Liver (tissue), 9 donors: Measurements from ENCODE around the gene SCG3. TPM values are rescaled to one million over a fixed set of nuclear protein-coding genes. Genes with fewer than 3 reads are reported as not detected.
A peak's percentile ranks its signal among the peaks of the same experiment; 100 is the strongest.

Experiments used
- DNase-seq: peaks from one replicate; pipeline ENCODE4 v3.0.0-alpha.2; 2017; ENCODE audit warnings: low spot score
- H3K27ac ChIP-seq, 2 donors: one replicate each; pipeline ENCODE4 v1.7.0; 2013; ENCODE audit warnings: inconsistent platforms in 2 of 2, low read length in 2 of 2, control low read depth in 1 of 2, low read depth in 1 of 2, mild to moderate bottlenecking in 1 of 2
- H3K27me3 ChIP-seq, 4 donors: one replicate each; pipeline versions ENCODE4 v1.6.1 to v1.7.0; 2013; ENCODE audit warnings: low read length in 3 of 4, inconsistent platforms in 1 of 4, mild to moderate bottlenecking in 1 of 4, moderate library complexity in 1 of 4; ENCODE audit not compliant: control insufficient read depth in 4 of 4, insufficient read depth in 4 of 4
- H3K36me3 ChIP-seq, 4 donors: one replicate each; pipeline versions ENCODE4 v1.6.1 to v1.7.0; 2013; ENCODE audit warnings: low read length in 3 of 4, mild to moderate bottlenecking in 3 of 4, low read depth in 1 of 4, moderate library complexity in 1 of 4; ENCODE audit not compliant: control insufficient read depth in 4 of 4, insufficient read depth in 3 of 4
- H3K4me1 ChIP-seq, 4 donors: one replicate each; pipeline versions ENCODE4 v1.6.1 to v1.7.0; 2013; ENCODE audit warnings: low read length in 3 of 4, mild to moderate bottlenecking in 3 of 4, moderate library complexity in 1 of 4; ENCODE audit not compliant: control insufficient read depth in 4 of 4, insufficient read depth in 4 of 4
- H3K4me3 ChIP-seq, 3 donors: one replicate each; pipeline versions ENCODE4 v1.6.1 to v1.7.0; 2013; ENCODE audit warnings: low read length in 3 of 3, control low read depth in 1 of 3, low read depth in 1 of 3, mild to moderate bottlenecking in 1 of 3
- H3K9ac ChIP-seq, 2 donors: one replicate each; pipeline ENCODE4 v1.7.0; 2013; ENCODE audit warnings: low read length in 2 of 2, mild to moderate bottlenecking in 2 of 2, moderate library complexity in 2 of 2, control low read depth in 1 of 2, low read depth in 1 of 2
- H3K9me3 ChIP-seq, 4 donors: one replicate each; pipeline versions ENCODE4 v1.6.1 to v1.7.0; 2013; ENCODE audit warnings: low read length in 3 of 4; ENCODE audit not compliant: control insufficient read depth in 4 of 4
- EGR1 ChIP-seq, 2 donors: IDR thresholded peaks; 2 replicates each; pipeline ENCODE4 v1.6.1; 2016 to 2018; ENCODE audit warnings: antibody characterized with exemption in 2 of 2, low read depth in 2 of 2
- FOXA1 ChIP-seq: IDR thresholded peaks from 2 replicates; pipeline ENCODE4 v1.6.1; 2016; ENCODE audit warnings: antibody characterized with exemption
- FOXA2 ChIP-seq: IDR thresholded peaks from 2 replicates; pipeline ENCODE4 v1.6.1; 2016; ENCODE audit warnings: antibody characterized with exemption
- GABPA ChIP-seq, 2 donors: IDR thresholded peaks in 1 of 2; conservative IDR thresholded peaks in 1 of 2; 2 replicates each; pipeline ENCODE4 v1.6.1; 2016; ENCODE audit warnings: antibody characterized with exemption in 2 of 2, mild to moderate bottlenecking in 1 of 2, moderate library complexity in 1 of 2
- HNF4G ChIP-seq: IDR thresholded peaks from 2 replicates; pipeline ENCODE4 v1.6.1; 2016; ENCODE audit warnings: antibody characterized with exemption
- RAD21 ChIP-seq, 2 donors: IDR thresholded peaks; 2 replicates each; pipeline ENCODE4 v1.6.1; 2016; ENCODE audit warnings: antibody characterized with exemption in 2 of 2, mild to moderate bottlenecking in 2 of 2
- RXRA ChIP-seq, 2 donors: IDR thresholded peaks; 2 replicates each; pipeline ENCODE4 v1.6.1; 2017 to 2018; ENCODE audit warnings: antibody characterized with exemption in 2 of 2, mild to moderate bottlenecking in 1 of 2
- YY1 ChIP-seq: IDR thresholded peaks from 2 replicates; pipeline ENCODE4 v1.6.1; 2016; ENCODE audit warnings: antibody characterized with exemption, mild to moderate bottlenecking
- ZBTB33 ChIP-seq: IDR thresholded peaks from 2 replicates; pipeline ENCODE4 v1.6.1; 2016; ENCODE audit warnings: antibody characterized with exemption
- WGBS: extraction: QIAGEN DNeasy Blood & Tissue Kit; methylation state at CpG from one replicate; pipeline ENCODE4 v1.1.7; 2013; 5-methylcytosine and 5-hydroxymethylcytosine counted together
- polyA plus RNA-seq, 2 donors: library from polyadenylated mRNA; stranded (reverse) in 1 of 2; unstranded in 1 of 2; fragments of 200-250 nt in 1 of 2; fragments of >200 nt in 1 of 2; fragmentation: Nextera tagmentation in 1 of 2; extraction: Ambion mirVana in 1 of 2; gene quantifications; one replicate each; pipeline versions ENCODE4 v1.2.1 to v1.2.3, GENCODE V29; 2013 to 2015
- total RNA-seq, 2 donors: library from RNA; depleted of rRNA; stranded (reverse); fragments of >200 nt; gene quantifications; one replicate each; pipeline ENCODE4 v1.2.3, GENCODE V29; 2014
- TF ChIP-seq, protein P1 (sequence below): IDR thresholded peaks from 2 replicates; pipeline ENCODE4 v1.6.1; 2016; ENCODE audit warnings: antibody characterized with exemption, mild to moderate bottlenecking
- TF ChIP-seq, protein P2 (sequence below): IDR thresholded peaks from 2 replicates; pipeline ENCODE4 v1.6.1; 2016; ENCODE audit warnings: antibody characterized with exemption
- donor health status: healthy.
- donor health status: healthy.
- donor health status: healthy.
- donor health status: healthy.
- donor health status: healthy.

The SCG3 gene
- total and polyA plus RNA-seq, 4 donors, result under 0.01 to 0.05 (median 0.01) TPM; not detected in 1

DNA sequence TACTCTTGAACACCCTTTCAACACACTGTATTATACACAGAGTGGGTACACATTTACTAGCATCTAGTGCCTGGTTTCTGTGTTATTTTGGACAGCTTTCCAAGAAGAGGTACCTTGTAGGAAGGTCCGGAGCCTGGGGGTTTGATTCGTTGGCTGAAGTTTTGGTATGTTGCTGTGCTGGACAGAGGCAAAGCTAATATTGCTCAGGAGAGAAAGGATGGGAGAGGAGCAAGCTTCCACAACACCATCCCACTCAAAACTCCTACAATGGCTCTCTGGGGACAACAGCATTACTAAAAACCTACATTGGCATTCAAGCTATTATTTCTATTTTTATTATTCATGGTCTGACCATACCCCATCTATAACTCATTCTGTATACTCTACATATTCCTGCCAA lies 57.2 kb downstream of the SCG3 start:
- no peaks in the 10 kb centered on the region for H3K9me3 ChIP-seq
- no peaks in the 10 kb centered on the region for H3K36me3 ChIP-seq
- peak overlapping the region; percentile 86 to 89 for H3K27ac ChIP-seq
- no peak for TF ChIP-seq GABPA (IDR thresholded peaks at IDR 0.05 in 1 of 2, conservative IDR thresholded peaks at IDR 0.05 in 1 of 2)
- TF ChIP-seq, protein P1, sequence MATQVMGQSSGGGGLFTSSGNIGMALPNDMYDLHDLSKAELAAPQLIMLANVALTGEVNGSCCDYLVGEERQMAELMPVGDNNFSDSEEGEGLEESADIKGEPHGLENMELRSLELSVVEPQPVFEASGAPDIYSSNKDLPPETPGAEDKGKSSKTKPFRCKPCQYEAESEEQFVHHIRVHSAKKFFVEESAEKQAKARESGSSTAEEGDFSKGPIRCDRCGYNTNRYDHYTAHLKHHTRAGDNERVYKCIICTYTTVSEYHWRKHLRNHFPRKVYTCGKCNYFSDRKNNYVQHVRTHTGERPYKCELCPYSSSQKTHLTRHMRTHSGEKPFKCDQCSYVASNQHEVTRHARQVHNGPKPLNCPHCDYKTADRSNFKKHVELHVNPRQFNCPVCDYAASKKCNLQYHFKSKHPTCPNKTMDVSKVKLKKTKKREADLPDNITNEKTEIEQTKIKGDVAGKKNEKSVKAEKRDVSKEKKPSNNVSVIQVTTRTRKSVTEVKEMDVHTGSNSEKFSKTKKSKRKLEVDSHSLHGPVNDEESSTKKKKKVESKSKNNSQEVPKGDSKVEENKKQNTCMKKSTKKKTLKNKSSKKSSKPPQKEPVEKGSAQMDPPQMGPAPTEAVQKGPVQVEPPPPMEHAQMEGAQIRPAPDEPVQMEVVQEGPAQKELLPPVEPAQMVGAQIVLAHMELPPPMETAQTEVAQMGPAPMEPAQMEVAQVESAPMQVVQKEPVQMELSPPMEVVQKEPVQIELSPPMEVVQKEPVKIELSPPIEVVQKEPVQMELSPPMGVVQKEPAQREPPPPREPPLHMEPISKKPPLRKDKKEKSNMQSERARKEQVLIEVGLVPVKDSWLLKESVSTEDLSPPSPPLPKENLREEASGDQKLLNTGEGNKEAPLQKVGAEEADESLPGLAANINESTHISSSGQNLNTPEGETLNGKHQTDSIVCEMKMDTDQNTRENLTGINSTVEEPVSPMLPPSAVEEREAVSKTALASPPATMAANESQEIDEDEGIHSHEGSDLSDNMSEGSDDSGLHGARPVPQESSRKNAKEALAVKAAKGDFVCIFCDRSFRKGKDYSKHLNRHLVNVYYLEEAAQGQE, result peak; percentile 87
- DNase-seq, result no peak
- H3K4me3 ChIP-seq, result no peak overlapping the region
- H3K27me3 ChIP-seq, result no peaks in the 10 kb centered on the region
- WGBS, result 88% methylated on average over 2 of the region's 2 CpGs
- peaks cover 0 to 19% (median 16%) of the 10 kb centered on the region in 4 donors for H3K4me1 ChIP-seq
- no peak overlapping the region for H3K9ac ChIP-seq

- Histone ChIP-seq H3K9ac (no peak overlapping the region), H3K4me1 (peaks cover 0 to 19% (median 16%) of the 10 kb centered on the region in 4 donors), H3K27ac (no peak overlapping the region), H3K4me3 (no peak overlapping the region), H3K27me3 (no peaks in the 10 kb centered on the region), H3K36me3 (no peaks in the 10 kb centered on the region), H3K9me3 (no peaks in the 10 kb centered on the region)
- TF ChIP-seq, protein P2, sequence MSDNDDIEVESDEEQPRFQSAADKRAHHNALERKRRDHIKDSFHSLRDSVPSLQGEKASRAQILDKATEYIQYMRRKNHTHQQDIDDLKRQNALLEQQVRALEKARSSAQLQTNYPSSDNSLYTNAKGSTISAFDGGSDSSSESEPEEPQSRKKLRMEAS, result no peak
- TF ChIP-seq RXRA (IDR thresholded peaks at IDR 0.05), result no peak
- TF ChIP-seq, protein P1, result no peak
- TF ChIP-seq GABPA (IDR thresholded peaks at IDR 0.05 in 1 of 2, conservative IDR thresholded peaks at IDR 0.05 in 1 of 2), result no peak
- no peak for TF ChIP-seq EGR1 (IDR thresholded peaks at IDR 0.05; ENCODE audit: low read depth in 2 of 2)
- TF ChIP-seq RAD21 (IDR thresholded peaks at IDR 0.05), result no peak
- no peak for TF ChIP-seq ZBTB33
- TF ChIP-seq YY1, result no peak
- no peak for TF ChIP-seq HNF4G
- no peak for TF ChIP-seq FOXA1
- no peak for TF ChIP-seq FOXA2
- DNase-seq, result no peak
- 94% methylated on average over 2 of the region's 2 CpGs for WGBS
Observed at GRCh38 chr15:51739061-51739712, 57.9 kb downstream of the SCG3 start.
